Activated effector memory CD4-positive, alpha-beta T cell treated with Interleukin-2 at 50 U/mL for 16 hours (primary cell): ENCODE results near the gene KIAA1755.

ENCODE experiments used
- DNase-seq: peaks from one replicate; pipeline ENCODE4 v3.0.0-alpha.2; 2020

Gene KIAA1755

GRCh38 chr20:38201356-38201755, 59.2 kb downstream of the KIAA1755 start:
- DNase-seq = no peak

- DNase-seq = no peak
Observed at GRCh38 chr20:38200646-38201045, 59.9 kb downstream of the KIAA1755 start.

- DNase-seq = no peak
Observed at GRCh38 chr20:38199501-38200390, 60.8 kb downstream of the KIAA1755 start.

GRCh38 chr20:38198238-38198861, 62.2 kb downstream of the KIAA1755 start:
- no peak for DNase-seq

- no peak for DNase-seq
Observed at GRCh38 chr20:38197619-38198018, 62.9 kb downstream of the KIAA1755 start.

- DNase-seq = no peak
Observed at GRCh38 chr20:38197217-38197616, 63.3 kb downstream of the KIAA1755 start.

GRCh38 chr20:38196592-38196991, 63.9 kb downstream of the KIAA1755 start:
- no peak for DNase-seq

- no peak for DNase-seq
Observed at GRCh38 chr20:38196076-38196475, 64.5 kb downstream of the KIAA1755 start.

- no peak for DNase-seq
Observed at GRCh38 chr20:38195521-38195920, 65.0 kb downstream of the KIAA1755 start.

GRCh38 chr20:38194971-38195504, 65.5 kb downstream of the KIAA1755 start:
- DNase-seq = no peak

- no peak for DNase-seq
Observed at GRCh38 chr20:38193586-38194105, 66.9 kb downstream of the KIAA1755 start.

- no peak for DNase-seq
Observed at GRCh38 chr20:38192323-38192885, 68.1 kb downstream of the KIAA1755 start.

- DNase-seq = no peak
Observed at GRCh38 chr20:38191654-38192053, 68.9 kb downstream of the KIAA1755 start.

GRCh38 chr20:38190936-38191371, 69.6 kb downstream of the KIAA1755 start:
- DNase-seq = no peak

GRCh38 chr20:38190166-38190565, 70.4 kb downstream of the KIAA1755 start:
- no peak for DNase-seq

GRCh38 chr20:38187517-38187916, 73.0 kb downstream of the KIAA1755 start:
- no peak for DNase-seq

- DNase-seq = no peak
Observed at GRCh38 chr20:38186788-38187221, 73.7 kb downstream of the KIAA1755 start.

GRCh38 chr20:38184101-38184500, 76.4 kb downstream of the KIAA1755 start:
- no peak for DNase-seq

- no peak for DNase-seq
Observed at GRCh38 chr20:38181971-38182370, 78.6 kb downstream of the KIAA1755 start.

GRCh38 chr20:38181207-38181801, 79.2 kb downstream of the KIAA1755 start:
- no peak for DNase-seq

GRCh38 chr20:38180781-38181180, 79.8 kb downstream of the KIAA1755 start:
- no peak for DNase-seq

GRCh38 chr20:38179846-38180245, 80.7 kb downstream of the KIAA1755 start:
- no peak for DNase-seq

- DNase-seq = no peak
Observed at GRCh38 chr20:38178581-38178980, 82.0 kb downstream of the KIAA1755 start.
